Panc1 (cell line): ENCODE results near the gene TNRC6C.

Source experiments
- POLR2AphosphoS5 ChIP-seq: IDR thresholded peaks from 2 replicates; pipeline ENCODE4 v1.6.1; 2012; ENCODE audit warnings: mild to moderate bottlenecking, low read depth, low read length, moderate library complexity
- TCF7L2 ChIP-seq: IDR thresholded peaks from 2 replicates; pipeline ENCODE4 v1.6.1; 2011; ENCODE audit warnings: mild to moderate bottlenecking, low read depth, low read length, inconsistent platforms
- TF ChIP-seq, protein P1 (sequence below): fragments of 450-650 bp; IDR thresholded peaks from 2 replicates; pipeline ENCODE4 v1.5.1; 2017; ENCODE audit warnings: mild to moderate bottlenecking
- TF ChIP-seq, protein P2 (sequence below), 2 experiments: IDR thresholded peaks; 2 replicates each; pipeline ENCODE4 v1.6.1; 2011 to 2012; ENCODE audit warnings: low read depth in 2 of 2, control low read depth in 1 of 2, low read length in 1 of 2, mild to moderate bottlenecking in 1 of 2, moderate library complexity in 1 of 2; ENCODE audit not compliant: insufficient read depth in 1 of 2

DNA sequence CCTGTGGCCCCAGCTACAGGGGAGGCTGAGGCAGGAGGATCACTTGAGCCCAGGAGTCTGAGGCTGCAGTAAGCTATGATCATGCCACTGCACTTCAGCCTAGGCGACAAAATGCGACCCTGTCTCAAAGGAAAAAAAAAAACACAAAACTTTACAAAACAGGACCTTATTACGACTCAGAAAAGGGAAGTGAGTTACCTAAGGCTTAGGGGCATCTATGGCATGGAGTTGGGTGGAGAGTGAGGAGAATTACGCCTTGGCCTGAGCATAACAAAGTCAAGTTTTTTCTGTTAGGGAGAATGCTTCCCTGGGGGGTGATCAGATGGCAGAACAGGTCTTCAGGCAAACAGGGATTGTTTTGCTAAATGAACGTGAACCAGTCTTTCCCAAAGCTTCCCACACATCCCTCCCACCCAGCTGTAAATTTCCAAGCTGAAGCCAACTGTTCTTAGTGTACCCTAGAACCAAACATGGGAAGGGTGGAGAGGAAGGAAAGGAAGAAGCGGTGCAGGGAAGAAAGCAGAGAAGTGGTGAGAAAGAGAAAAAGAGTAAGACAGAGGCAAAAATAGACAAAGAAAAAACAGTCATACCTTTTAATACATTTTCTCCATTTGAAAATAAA, 24.6 kb upstream of the TNRC6C start:
- TF ChIP-seq, protein P1, sequence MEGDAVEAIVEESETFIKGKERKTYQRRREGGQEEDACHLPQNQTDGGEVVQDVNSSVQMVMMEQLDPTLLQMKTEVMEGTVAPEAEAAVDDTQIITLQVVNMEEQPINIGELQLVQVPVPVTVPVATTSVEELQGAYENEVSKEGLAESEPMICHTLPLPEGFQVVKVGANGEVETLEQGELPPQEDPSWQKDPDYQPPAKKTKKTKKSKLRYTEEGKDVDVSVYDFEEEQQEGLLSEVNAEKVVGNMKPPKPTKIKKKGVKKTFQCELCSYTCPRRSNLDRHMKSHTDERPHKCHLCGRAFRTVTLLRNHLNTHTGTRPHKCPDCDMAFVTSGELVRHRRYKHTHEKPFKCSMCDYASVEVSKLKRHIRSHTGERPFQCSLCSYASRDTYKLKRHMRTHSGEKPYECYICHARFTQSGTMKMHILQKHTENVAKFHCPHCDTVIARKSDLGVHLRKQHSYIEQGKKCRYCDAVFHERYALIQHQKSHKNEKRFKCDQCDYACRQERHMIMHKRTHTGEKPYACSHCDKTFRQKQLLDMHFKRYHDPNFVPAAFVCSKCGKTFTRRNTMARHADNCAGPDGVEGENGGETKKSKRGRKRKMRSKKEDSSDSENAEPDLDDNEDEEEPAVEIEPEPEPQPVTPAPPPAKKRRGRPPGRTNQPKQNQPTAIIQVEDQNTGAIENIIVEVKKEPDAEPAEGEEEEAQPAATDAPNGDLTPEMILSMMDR, result no peak
- TF ChIP-seq POLR2AphosphoS5 (no peak), TCF7L2 (no peak)
- TF ChIP-seq, protein P2, sequence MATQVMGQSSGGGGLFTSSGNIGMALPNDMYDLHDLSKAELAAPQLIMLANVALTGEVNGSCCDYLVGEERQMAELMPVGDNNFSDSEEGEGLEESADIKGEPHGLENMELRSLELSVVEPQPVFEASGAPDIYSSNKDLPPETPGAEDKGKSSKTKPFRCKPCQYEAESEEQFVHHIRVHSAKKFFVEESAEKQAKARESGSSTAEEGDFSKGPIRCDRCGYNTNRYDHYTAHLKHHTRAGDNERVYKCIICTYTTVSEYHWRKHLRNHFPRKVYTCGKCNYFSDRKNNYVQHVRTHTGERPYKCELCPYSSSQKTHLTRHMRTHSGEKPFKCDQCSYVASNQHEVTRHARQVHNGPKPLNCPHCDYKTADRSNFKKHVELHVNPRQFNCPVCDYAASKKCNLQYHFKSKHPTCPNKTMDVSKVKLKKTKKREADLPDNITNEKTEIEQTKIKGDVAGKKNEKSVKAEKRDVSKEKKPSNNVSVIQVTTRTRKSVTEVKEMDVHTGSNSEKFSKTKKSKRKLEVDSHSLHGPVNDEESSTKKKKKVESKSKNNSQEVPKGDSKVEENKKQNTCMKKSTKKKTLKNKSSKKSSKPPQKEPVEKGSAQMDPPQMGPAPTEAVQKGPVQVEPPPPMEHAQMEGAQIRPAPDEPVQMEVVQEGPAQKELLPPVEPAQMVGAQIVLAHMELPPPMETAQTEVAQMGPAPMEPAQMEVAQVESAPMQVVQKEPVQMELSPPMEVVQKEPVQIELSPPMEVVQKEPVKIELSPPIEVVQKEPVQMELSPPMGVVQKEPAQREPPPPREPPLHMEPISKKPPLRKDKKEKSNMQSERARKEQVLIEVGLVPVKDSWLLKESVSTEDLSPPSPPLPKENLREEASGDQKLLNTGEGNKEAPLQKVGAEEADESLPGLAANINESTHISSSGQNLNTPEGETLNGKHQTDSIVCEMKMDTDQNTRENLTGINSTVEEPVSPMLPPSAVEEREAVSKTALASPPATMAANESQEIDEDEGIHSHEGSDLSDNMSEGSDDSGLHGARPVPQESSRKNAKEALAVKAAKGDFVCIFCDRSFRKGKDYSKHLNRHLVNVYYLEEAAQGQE (IDR thresholded peaks at IDR 0.05; ENCODE audit: insufficient read depth in 1 of 2, low read depth in 2 of 2, low read length in 1 of 2), result no peak
